Smooth muscle cell (in vitro differentiated cells): ENCODE measurements around the gene TMEM89. TPM values are rescaled to one million over a fixed set of nuclear protein-coding genes. Genes with fewer than 3 reads are reported as not detected.

Experiments
- DNase-seq: peaks from one replicate; lab custom pipeline; 2025; ENCODE audit not compliant: unreplicated experiment; lab: John Stamatoyannopoulos, UW
- H2AFZ ChIP-seq: fragments of 200-600 bp; sonication (generic); 2 replicates; pipeline ENCODE4 v1.6.0; 2016; ENCODE audit warnings: antibody characterized with exemption, low read depth, mild to moderate bottlenecking
- H3F3A ChIP-seq: fragments of 200-600 bp; sonication (generic); 2 replicates; pipeline ENCODE4 v1.6.0; 2017; ENCODE audit warnings: antibody characterized with exemption, low read depth
- H3K27ac ChIP-seq: fragments of 200-600 bp; sonication (generic); 2 replicates; pipeline ENCODE4 v1.5.1; 2016; ENCODE audit warnings: low read depth, mild to moderate bottlenecking
- H3K27me3 ChIP-seq: fragments of 200-600 bp; sonication (generic); 2 replicates; pipeline ENCODE4 v1.6.1; 2016; ENCODE audit warnings: low read depth, mild to moderate bottlenecking
- H3K36me3 ChIP-seq: fragments of 200-600 bp; sonication (generic); 2 replicates; pipeline ENCODE4 v1.5.1; 2016; ENCODE audit warnings: low read depth
- H3K4me1 ChIP-seq: fragments of 200-600 bp; sonication (generic); 2 replicates; pipeline ENCODE4 v1.5.1; 2016; ENCODE audit warnings: low read depth
- H3K4me2 ChIP-seq: fragments of 200-600 bp; sonication (generic); 2 replicates; pipeline ENCODE4 v1.6.0; 2016; ENCODE audit warnings: mild to moderate bottlenecking
- H3K4me3 ChIP-seq: fragments of 200-600 bp; sonication (generic); 2 replicates; pipeline ENCODE4 v1.5.1; 2016; ENCODE audit warnings: mild to moderate bottlenecking
- H3K79me2 ChIP-seq: fragments of 200-600 bp; sonication (generic); 2 replicates; pipeline ENCODE4 v1.6.0; 2016; ENCODE audit warnings: low read depth, mild to moderate bottlenecking
- H3K9ac ChIP-seq: fragments of 200-600 bp; sonication (generic); 2 replicates; pipeline ENCODE4 v1.6.0; 2016; ENCODE audit warnings: low read depth
- H3K9me3 ChIP-seq: fragments of 200-600 bp; sonication (generic); replicated peaks from 2 replicates; pipeline ENCODE4 v1.5.1; 2016; ENCODE audit warnings: low read depth
- H4K20me1 ChIP-seq: fragments of 200-600 bp; sonication (generic); 2 replicates; pipeline ENCODE4 v1.6.0; 2016; ENCODE audit warnings: low read depth
- CTCF ChIP-seq: fragments of 200-600 bp; sonication (generic); IDR thresholded peaks from 2 replicates; pipeline ENCODE4 v1.5.1; 2017; ENCODE audit warnings: borderline replicate concordance, mild to moderate bottlenecking, antibody characterized with exemption; ENCODE audit not compliant: insufficient read depth, poor library complexity, severe bottlenecking
- WGBS: methylation state at CpG from one replicate; pipeline ENCODE4 v1.1.7; 2016; ENCODE audit warnings: low lambda C conversion rate; 5-methylcytosine and 5-hydroxymethylcytosine counted together
- polyA plus RNA-seq: library from polyadenylated mRNA; unstranded; fragments of >200 nt; fragmentation: Nextera tagmentation; extraction: Ambion mirVana; gene quantifications from 2 replicates; pipeline ENCODE4 v1.2.1, GENCODE V29; 2016
- total RNA-seq: library from RNA; depleted of rRNA; stranded (reverse); fragments of >200 nt; gene quantifications from 2 replicates; pipeline ENCODE4 v1.2.3, GENCODE V29; 2014

The TMEM89 gene
- total and polyA plus RNA-seq, 2 experiments from 2014 or later = 0.25 TPM; not detected in 1

- Histone ChIP-seq H3K9ac (peak overlapping the region; percentile 87), H3K27ac (peak overlapping the region; percentile 91), H4K20me1 (peaks cover 6% of the 10 kb centered on the region), H3K9me3 (no peaks in the 10 kb centered on the region), H3K79me2 (no peaks in the 10 kb centered on the region), H2AFZ (no peak overlapping the region), H3K36me3 (no peaks in the 10 kb centered on the region), H3K4me2 (peak overlapping the region; percentile 87), H3K27me3 (no peaks in the 10 kb centered on the region), H3K4me1 (peaks cover 4% of the 10 kb centered on the region), H3F3A (peaks cover 7% of the 10 kb centered on the region), H3K4me3 (peak overlapping the region; percentile 57)
- peak; percentile 97 for DNase-seq
- peak; percentile 79 for TF ChIP-seq CTCF
- under 1% methylated on average over 63 of the region's 66 CpGs for whole genome bisulfite sequencing
Measured at GRCh38 chr3:48663489-48664312, 42.1 kb upstream of the TMEM89 start.

- no peak for TF ChIP-seq CTCF
- Histone ChIP-seq H3K4me3 (peak within 1 kb of the TSS; percentile 57), H3K79me2 (no peaks in the 10 kb centered on the region), H3K9ac (peak within 1 kb of the TSS; percentile 87), H3F3A (peaks cover 7% of the 10 kb centered on the region), H4K20me1 (peaks cover 6% of the 10 kb centered on the region), H2AFZ (no peak within 1 kb of the TSS), H3K4me2 (peak within 1 kb of the TSS; percentile 87), H3K36me3 (no peaks in the 10 kb centered on the region), H3K4me1 (peaks cover 4% of the 10 kb centered on the region), H3K27ac (peak within 1 kb of the TSS; percentile 91), H3K27me3 (no peaks in the 10 kb centered on the region), H3K9me3 (no peaks in the 10 kb centered on the region)
- DNase-seq = peak; percentile 52
- 0% methylated on average over 32 of the region's 52 CpGs for whole genome bisulfite sequencing
Measured at GRCh38 chr3:48662753-48663488, 41.4 kb upstream of the TMEM89 start, which contains the start of gene CELSR3. Gene CELSR3 (minus strand): TSS chr3:48662886. CDS start chr3:48662634, 252 bp downstream.

- H4K20me1 ChIP-seq = peaks cover 6% of the 10 kb centered on the region
- no peaks in the 10 kb centered on the region for H3K36me3 ChIP-seq
- no peak overlapping the region for H3K9ac ChIP-seq
- H2AFZ ChIP-seq = no peak overlapping the region
- H3K27ac ChIP-seq = no peak overlapping the region
- H3K4me2 ChIP-seq = peak overlapping the region; percentile 87
- no peak for TF ChIP-seq CTCF
- no peaks in the 10 kb centered on the region for H3K27me3 ChIP-seq
- H3K4me1 ChIP-seq = peaks cover 4% of the 10 kb centered on the region
- no peaks in the 10 kb centered on the region for H3K79me2 ChIP-seq
- no peak for DNase-seq
- 11% methylated on average over 18 of the region's 46 CpGs for WGBS
- H3K9me3 ChIP-seq = no peaks in the 10 kb centered on the region
- H3F3A ChIP-seq = peaks cover 7% of the 10 kb centered on the region
- H3K4me3 ChIP-seq = peak overlapping the region; percentile 57
Measured at GRCh38 chr3:48662145-48662752, 40.7 kb upstream of the TMEM89 start.
